Left cardiac atrium (tissue), 4 donors: ENCODE data around the gene POLD2. TPM values are rescaled to one million over a fixed set of nuclear protein-coding genes. Genes with fewer than 3 reads are reported as not detected.
"Not testable (repeated sequence)": the region's sequence is repeated elsewhere in the genome, so short reads cannot be mapped to it uniquely, and the experiment has no call there.

Source experiments
- ATAC-seq, 2 donors: fragments of 200-7000 bp; cut with Tn5 transposase; one replicate each; pipeline ENCODE4 v1.9.1; 2020; ENCODE audit warnings: mild to moderate bottlenecking in 2 of 2, moderate library complexity in 2 of 2
- DNase-seq: peaks from one replicate; pipeline ENCODE4 v3.0.0-alpha.2; 2020
- intact Hi-C, 2 donors: fragments of 100-400 bp; cut with DNase I; formaldehyde crosslinking; loops; one replicate each; pipeline versions ENCODE4 v1.14.1 to v1.15.1; 2022 to 2023
- long read RNA-seq: library from polyadenylated mRNA; unstranded; transcript quantifications from one replicate; pipeline ENCODE4 v2.0.0, GENCODE V29; 2021
- total RNA-seq, 2 donors: library from RNA; stranded (reverse); fragmentation: NEBNext Ultra II Directional; extraction: Animal tissue kit (Norgen Biotek cat#: 25700); gene quantifications; one replicate each; pipeline ENCODE4 v1.2.1, GENCODE V29; 2021
- donor health status: DM: no; HTN: yes; CAD: no.
- donor health status: DM: no; HTN: yes; CAD: no; lungs with severe emphysema.
- donor health status: DM: yes; HTN: yes; CAD: no.
- donor health status: Dilated cardiomyopathy.

The POLD2 gene
- 10 to 100 TPM; 95.8 to 98.9 TPM for total RNA-seq
- long read RNA-seq, transcript POLD2-218 (11 exons, 1,619 nt), result major isoform, 108 of 179 reads
- long read RNA-seq, transcript POLD2-207 (11 exons, 1,659 nt), result minor isoform, 24 of 179 reads
- long read RNA-seq, partial matches to known transcripts, result 26 of 179 reads
- long read RNA-seq, other reads (novel, unspliced or antisense), result 20 of 179 reads

DNA sequence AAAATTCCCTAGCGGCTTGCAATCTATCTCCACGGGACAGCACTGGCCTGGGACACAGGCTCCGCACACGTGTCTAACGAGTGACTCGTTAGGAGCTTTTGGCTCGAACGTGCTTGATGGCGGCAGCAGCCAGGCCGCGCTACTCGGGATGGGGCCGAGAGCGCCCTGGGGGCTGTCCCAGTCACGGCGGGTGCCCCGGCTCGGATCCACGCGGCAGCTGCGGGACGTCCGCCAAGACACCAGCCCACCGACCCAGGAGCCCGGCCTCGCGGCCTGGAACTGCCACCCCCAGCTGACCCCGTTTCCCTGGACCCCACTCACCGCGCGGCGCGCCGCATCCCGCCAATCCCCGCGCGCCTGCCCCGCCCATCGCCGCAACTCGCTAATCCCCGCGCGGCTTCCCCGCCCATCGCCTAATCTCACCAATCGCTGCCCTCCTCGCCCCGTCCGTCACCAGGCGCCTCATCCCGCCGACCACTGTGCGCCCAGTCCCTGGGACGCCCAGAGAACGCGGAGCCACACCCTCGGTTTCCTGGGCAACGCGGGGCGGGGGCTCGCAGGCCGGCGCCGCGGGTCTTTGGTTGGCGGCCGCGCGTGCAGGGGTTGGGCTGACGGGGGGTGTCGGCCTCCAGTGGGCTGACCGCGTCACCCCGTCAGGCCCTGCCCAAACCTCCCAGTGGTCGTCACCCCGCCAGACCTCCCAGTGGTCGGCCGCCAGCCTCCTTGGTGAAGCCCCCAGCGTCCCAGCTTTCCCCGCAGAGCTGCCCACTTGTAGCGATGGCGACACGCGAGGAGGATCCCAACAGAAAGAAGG is at the start of gene POLD2:
Gene POLD2 (minus strand): TSS at position 359 of the 814 bp plus-strand sequence. CDS start 1,495 bp downstream, outside the sequence.
- ATAC-seq (peak; percentile 98 to 99), DNase-seq (peak; percentile 99)
- intact Hi-C loops, result loop anchor here (5.0 kb wide), 2 partner anchors 41 to 46 kb away; partner anchors contain the start of gene POLM (in 1 of the 2)

DNA sequence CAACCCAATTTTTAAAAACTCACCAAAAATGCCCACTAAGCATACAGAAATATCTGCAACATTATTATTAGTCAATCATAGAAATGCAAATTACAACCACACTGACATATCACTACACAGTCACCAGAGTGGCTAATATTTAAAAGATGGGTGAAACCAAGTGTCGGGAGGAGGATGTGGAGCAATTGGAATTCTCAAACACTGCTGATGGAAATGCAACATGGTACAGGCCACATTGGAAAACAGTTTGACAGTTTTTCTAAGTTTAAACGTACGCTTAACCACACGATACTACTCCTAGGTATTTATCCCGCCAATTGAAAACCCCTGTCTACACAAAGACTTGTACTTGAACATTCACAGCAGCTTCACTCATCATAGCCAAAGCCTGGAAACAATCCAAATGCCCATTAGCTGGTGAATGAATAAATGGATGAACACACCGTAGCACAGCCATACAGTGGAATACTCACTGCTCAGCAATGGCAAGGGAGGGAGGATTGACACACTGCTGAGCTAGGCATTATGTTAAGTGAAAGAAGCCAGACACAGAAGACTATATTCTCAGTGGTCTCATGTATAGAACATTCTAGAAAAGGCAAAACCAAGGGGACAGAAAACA is 49.6 kb upstream of the POLD2 start:
- intact Hi-C loops, result no loop called here
- no peak for DNase-seq
- ATAC-seq, result no peak

DNA sequence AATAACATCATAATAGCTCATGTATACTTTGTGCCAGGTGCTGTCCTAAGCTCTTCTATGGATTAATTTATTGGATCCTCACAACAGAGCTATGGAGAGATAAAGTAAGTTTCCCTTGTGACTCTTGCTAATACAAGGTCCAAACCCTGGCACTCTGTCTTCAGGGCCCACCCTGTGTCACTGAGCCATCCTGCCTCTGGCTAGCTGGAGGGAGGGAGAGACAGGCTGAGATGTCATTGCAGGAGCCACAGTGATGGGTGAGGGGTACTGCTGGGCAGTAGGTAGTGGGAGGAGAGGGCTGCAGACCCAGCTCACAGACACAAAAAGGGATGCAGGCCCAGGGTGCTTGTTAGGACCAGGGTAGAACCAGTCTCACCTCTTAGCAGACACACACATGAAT is 49.0 kb upstream of the POLD2 start:
- intact Hi-C loops, result no loop called here
- DNase-seq, result no peak
- no peak for ATAC-seq

DNA sequence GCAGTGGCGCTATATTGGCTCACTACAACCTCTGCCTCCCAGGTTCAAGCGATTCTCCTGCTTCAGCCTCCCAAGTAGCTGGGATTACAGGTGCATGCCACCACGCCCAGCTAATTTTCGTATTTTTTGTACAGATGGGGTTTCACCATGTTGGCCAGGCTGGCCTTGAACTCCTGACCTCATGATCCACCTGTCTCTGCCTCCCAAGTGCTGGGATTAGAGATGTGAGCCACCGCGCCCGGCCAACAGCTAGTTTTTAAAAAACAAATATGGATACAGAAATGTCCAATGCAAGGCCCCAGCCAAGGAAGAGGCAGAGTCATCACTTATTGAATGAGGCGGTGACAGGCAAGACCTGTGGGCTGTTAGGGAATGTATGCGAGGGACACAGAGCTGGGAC is 48.6 kb upstream of the POLD2 start:
- intact Hi-C loops, ATAC-seq, DNase-seq: not testable (repeated sequence)

DNA sequence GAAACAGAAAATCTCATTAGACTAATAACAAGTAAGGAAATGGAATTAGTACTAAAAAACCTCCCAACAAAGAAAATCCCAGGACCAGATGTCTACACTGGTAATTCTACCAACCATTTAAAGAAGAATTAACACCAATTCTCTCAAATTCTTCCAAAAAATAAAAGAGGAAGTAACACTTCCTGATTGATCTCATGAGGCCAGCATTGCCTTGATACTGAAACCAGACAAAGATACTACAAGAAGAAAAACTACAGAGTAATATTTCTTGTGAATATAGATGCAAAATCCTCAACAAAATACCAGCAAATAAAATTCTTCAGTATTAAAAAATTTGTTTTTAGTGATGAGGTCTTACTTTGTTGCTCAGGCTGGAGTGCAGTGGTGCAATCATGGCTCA is 44.6 kb upstream of the POLD2 start:
- no peak for DNase-seq
- intact Hi-C loops, result no loop called here
- ATAC-seq, result no peak

DNA sequence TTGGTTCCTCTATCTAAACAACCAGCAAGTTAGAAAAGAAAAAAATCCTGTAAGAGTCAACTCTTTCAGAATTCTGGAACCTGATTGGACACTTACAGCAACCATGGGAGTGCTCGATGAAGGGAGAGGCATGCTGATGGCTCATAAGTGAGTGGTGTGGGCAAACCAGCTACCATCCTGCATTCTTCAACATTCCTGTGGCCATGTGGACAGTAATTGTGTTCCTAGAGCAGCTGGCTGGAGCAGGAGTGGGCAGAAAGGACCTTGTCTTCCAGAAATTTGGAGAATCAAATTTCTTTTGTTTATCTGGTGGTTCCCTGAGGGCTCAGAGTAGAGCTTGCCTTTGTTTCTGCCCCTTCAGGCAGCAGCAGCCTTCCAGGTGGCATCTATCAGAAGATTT is 40.2 kb upstream of the POLD2 start:
- intact Hi-C loops, result no loop called here
- DNase-seq (no peak), ATAC-seq (no peak)

DNA sequence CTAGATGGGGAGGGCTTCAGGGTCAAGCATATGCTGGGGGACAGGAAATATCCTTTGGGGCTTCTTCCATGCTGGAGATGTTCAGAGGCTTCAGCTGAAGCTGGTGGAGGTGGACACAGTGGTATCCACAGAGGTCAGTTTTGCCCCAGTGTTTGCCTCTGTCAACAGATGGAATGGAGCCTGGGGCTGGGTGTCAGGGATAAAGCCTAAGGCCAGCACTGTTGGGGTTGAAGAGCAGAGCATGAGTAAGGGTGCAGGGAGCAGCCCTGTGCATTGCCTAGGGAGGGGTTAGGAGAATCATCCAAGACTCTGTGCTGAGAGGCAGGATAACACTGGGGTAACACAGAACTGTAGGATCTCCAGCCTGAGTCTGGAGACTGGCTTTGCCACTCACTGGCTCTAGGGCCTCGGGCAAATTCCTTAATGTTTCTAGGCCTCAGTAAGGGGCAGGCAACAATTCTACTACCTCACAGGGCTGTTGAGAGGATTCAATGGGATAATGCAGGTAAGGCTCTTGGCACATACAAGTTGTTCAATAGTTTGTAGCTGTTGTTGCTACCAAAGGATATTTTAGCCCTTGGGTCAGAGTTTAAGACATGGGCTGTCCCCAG is 39.5 kb upstream of the POLD2 start:
- DNase-seq (no peak), ATAC-seq (no peak)
- intact Hi-C loops, result no loop called here

DNA sequence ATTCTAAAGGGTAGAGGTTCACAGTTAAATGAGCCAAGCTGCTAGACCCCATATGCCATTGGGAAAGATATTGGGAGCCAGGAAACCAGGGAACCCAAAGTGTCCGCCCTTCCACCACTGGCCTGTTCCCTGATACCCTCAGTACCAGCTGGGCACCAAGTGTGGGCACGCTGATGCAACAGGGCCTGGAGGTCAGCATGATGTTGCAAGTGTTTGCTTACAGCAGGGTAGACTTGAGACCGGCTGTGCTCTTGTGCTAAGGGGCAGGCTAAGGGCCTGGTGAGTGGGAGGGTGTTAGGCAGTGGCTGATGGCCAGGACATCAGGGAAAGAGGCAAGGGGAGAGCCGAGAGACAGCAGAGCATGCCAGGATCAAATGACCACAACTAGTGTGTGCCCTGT is 38.8 kb upstream of the POLD2 start:
- no peak for DNase-seq
- intact Hi-C loops, result no loop called here
- peak; percentile 58 to 72 for ATAC-seq

DNA sequence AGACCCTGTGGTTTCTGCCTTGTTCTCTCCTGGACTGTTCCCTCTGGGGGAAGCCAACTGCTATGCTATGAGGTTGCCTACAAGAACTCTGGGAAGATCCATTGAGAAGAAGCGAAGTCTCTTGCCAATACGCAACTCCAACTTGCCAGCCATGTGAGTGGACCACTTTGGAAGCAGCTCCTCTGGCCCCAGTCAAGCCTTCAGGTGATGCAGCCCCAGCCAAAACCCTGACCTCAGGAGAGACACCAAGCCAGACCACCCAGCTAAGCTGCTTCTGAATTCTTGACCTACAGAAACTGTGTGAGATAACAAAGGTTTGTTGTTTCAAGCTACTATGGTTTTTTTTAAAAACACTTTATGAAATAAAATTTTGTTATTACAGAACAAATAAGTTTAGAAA is 38.0 kb upstream of the POLD2 start:
- DNase-seq (no peak), ATAC-seq (no peak)
- intact Hi-C loops, result no loop called here

DNA sequence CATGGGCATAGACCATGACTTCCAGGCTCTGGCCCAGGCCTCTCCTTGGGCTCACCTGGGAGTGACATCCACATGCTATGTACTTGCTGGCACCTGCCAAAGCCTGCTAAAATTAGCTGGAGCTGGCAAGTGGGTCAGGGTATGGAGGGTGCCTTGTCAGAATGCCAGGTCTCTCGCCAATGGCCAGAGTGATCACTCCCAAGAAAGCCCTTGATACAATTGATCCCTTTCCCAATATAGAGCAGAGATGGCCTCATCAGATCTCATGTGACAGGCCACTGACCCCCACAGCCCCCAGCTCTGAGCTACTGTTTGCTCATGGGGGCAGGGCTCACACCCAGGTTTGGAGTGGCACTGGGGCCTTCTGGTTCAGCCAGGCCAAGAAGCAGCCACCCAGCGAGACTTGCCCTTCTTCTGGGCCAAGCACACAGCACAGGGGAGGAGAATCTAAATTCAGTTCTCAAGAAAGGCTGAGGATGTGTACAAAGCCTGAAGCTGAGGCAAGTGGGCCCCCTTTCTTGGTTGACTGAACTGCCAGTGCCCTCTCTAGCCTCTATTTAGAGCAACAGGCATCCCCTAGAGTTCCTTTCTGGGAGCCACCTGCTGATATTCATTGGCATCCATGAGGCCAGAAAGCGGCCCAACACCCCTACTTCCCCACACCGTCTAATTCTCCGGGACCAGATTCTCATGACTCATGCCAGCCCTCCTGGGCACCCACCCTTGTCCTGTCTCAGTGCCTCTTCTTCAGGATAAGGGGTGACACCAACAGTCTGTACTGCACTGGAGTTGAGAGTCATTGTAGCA is 36.7 kb upstream of the POLD2 start:
- intact Hi-C loops, result no loop called here
- DNase-seq, result no peak
- peak; percentile 14 to 18 for ATAC-seq

DNA sequence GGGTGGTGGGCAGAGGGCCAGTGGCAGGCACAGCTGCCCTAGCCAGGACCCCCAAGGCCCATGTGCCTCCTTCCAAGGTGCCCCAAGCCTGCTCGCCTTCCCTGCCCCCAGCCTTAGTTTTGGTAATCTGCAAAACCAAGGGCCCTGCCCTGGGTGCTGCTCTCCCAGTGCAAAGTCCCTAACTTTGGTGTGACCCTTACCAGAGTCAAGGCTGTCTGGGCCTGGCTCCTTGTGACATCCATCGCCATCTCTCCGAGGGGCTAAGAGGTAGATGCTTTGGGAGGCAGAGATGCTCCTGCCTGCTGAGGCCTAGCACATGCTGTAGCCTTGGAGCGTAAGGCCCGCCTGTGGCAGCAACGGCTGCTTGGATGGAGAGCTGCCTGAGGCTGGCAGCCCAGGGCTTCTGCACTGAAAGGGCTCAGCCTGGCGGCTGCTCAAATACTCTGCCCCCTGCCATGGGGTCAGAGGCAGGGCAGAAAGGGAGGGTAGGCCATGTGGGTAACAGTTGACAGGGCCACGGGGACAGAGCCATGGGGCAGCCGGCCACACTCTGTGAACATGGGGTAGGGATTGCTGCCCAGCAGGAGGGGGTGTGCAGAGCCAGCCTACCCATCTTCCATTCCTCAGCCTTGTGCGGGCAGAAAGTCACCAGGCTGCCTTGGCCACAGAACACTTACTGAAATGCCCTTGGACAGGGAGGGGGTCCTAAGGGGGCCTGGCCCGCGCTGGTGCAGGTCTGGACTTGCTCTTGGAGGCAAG is 35.7 kb upstream of the POLD2 start:
- no peak for DNase-seq
- intact Hi-C loops, result no loop called here
- ATAC-seq, result peak in 1 of 2 donors; percentile 56

DNA sequence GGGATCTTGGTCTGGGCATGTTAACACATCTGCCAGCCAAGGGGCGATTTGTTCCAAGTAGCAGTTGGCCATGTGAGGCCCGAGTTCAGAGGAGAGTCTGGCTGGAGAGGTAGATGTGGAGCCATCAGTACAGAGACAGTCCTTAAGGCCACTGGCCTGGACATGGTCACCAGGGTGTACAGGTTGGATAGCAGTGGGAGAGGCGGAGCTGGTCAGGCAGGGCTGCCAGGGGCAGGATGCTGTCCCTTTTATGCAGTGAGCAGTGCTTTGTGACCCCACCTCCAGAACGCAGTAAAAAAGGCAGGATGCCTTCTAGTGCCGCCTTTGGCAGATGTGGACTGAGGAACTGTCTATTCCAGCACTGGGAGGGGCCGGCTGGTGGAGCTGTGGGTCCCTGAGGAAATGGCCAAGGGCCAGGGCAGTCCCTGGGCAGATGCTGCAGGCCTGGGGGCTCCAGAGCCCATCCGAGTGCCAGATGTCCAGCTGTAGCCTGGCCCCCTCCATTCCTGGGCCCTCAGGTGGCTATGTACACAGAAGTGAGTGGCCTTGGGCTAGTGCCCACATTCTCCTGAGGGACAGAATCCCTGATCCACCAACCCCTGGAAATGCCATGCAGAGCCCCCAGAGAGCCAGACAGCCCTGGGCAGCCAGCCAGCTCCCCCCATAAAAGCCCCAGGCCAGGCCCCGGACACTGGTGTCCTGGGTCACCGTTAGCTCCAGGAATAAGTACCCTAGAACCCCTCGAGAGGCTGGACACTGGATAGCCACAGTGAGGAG is 34.9 kb upstream of the POLD2 start:
- DNase-seq, result no peak
- intact Hi-C loops, result no loop called here
- ATAC-seq, result no peak

DNA sequence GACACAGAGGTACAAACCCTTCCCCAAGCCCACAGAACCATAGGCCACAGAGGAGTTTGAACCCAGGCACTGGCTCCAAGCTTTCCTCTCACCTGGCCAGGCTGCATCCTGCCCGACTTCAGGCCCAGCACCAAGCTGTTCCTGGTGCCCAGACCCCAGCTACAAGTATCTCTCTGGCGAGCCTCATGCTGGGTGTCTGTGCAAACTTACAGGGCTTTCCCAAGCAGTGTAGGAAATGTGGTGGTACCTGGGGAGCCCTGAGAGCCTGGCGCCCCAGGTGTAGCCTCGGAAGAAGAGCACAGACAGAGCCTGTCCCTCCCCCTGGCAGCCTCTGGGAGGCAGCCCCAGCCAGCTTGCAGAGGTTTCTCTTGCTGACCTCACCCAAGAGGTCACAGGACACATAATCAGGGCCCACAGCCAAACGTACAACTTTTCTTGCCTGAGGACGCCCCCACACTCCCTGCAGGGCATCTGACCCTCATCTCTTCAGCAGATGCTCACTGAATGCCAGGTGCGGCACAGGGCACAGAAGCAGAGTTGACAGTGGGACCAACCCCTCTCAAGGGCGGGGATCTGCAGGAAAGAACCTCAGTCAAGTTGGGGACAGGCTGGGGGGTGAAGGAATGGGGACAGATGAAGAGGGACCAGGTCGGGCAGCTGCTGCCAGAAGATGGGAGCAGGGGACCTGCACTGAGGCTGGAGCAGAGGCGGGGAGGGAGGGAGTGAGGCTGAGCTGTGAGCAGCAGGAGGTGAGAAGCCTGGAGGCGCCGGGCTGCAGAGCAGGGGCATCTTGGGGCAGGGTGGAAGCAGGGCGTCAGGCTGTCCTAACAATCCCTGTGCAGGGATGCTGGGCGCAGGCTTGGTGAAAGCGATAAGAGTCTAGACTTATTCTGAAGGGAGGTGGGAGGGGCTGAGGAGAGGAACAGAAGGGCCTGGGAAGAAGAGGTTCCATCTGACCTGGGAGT is 34.0 kb upstream of the POLD2 start:
- DNase-seq, result no peak
- no peak for ATAC-seq
- intact Hi-C loops, result no loop called here

DNA sequence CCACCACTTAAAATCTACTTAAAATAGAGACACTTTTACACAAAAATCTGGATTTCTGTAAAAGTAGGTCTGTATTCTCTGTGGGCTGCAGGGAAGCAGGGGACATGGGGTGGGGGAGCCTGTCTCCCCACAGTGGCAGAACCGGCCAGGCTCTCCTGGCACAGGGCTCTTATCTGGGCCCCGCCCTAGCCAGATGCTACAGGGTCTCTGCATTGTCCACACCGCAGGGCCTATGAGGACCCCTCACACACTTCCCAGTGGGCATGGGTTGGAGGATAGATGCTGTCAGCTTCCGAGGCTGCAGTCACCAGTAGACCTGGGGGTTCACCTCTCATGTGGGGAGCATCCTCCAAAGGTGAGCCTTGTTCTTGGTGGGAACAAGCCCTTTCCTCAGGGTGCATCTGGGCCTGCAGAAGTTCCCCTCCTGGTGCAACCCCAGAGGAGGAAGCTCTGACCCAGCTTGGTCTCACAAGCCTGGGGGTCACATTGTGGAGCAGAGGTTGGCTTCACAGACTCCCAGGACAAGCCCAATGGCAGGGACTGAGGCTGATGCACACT is 33.2 kb upstream of the POLD2 start:
- DNase-seq (no peak), ATAC-seq (no peak)
- intact Hi-C loops, result no loop called here

DNA sequence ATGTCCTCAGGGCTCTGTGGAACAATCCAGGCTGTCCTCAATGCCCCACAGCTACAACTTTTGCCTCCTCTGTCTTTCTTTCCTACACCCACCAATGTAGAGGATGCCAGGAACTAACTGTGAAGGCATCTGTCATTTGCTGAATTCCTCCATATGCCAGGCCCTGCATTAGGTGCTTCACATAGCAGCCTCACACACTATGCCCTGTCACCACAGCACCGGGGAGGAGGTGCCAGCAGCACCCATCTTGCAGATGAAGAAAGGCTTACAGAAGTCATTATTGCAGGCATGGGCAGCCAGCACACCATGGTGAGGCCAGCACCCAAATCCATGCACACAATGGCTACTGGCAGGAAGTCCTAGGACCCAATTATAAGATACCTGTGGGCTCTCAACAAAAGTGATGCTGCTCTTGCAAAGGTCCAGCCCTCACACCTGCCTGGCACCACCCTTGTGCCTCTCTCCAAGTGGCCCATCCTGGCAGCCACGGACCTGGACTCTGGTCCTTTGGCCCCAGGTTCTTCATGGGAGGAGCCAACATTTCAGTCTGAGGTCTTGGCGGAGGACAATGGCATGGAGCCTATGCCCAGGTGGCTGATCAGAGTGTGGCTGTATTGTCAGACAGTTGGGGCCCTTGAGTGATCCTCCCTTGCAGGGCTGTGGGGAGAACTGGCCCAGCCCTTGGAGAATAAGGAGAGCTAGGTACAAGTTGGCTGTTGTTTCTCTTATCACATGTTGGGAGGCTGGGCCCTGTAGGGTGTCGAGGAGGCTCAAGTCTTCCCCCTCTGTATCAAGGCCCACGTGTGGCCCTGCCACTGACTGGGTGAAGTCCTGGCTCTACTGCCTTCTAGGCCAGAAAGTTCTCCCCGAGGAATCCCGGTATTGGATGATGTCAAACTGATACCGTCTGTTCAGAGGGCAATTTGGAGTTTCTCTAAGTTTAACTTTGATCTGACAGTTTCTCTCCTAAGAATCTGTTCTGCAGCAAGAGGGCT is 32.1 kb upstream of the POLD2 start:
- intact Hi-C loops, result no loop called here
- no peak for DNase-seq

More for the DNA sequence above, 32.1 kb upstream of the POLD2 start:
- ATAC-seq, result no peak
